Esophagus mucosa (tissue), 1 donor: ENCODE measurements around the gene CDC14A. TPM values are rescaled to one million over a fixed set of nuclear protein-coding genes. Genes with fewer than 3 reads are reported as not detected.
"Not testable (repeated sequence)": the region's sequence is repeated elsewhere in the genome, so short reads cannot be mapped to it uniquely, and the experiment has no call there.

Source experiments
- ATAC-seq: fragments of 200-7000 bp; cut with Tn5 transposase; one replicate; pipeline ENCODE4 v1.9.1; 2020
- total RNA-seq: library from RNA; stranded (reverse); gene quantifications from one replicate; pipeline ENCODE4 v1.2.4, GENCODE V29; 2023
- donor health status: DM: yes; HTN: yes; CAD: no.

Gene CDC14A
- total RNA-seq, 1 donor from 2014 or later, result 2.7 TPM

DNA sequence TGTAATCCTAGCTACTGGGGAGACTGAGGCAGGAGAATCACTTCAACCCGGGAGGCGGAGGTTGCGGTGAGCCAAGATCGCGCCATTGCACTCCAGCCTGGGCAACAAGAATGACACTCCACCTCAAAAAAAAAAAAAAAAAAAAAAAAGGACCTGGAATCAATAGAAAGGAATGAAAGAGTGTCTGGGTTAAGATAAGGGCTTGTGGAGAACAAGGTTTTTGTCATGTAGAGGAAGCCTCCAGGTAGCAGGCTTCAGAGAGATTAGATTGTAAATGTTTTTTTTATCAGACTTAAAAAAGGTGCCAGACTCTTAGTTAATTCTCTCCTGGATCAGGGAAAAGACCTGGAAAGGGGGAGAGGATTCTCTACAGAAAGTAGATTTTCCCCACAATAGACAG lies 14.4 kb upstream of the CDC14A start:
- not testable (repeated sequence) for ATAC-seq

DNA sequence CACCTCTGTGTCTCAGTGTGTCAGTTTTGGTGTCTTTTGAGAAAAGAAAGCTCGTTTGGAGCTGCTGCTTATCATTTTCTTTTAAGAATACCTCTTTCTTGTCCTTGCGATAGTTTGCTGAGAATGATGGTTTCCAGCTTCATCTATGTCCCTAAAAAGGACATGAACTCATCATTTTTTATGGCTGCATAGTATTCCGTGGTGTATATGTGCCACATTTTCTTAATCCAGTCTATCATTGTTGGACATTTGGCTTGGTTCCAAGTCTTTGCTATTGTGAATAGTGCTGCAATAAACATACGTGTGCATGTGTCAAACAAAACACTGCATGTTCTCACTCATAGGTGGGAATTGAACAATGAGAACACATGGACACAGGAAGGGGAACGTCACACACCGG lies 12.6 kb upstream of the CDC14A start:
- not testable (repeated sequence) for ATAC-seq

DNA sequence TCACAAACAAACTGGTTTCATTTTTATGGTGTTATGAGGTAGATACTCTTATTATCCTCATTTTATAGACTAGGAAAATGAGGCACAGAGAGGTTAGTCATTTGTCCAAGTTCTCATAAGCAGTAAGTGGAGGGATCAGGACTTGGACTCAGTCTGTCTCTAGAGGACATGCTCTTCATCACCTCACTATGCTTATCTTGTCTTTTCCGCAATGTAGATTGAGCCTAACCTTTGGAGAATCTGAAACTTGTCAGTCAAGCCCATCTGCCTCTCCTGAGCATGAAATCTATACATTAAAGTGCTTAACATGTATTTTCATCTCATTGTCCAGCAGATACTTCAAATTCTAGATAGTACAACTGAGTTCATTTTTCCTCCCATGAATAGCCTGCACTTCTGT lies 11.8 kb upstream of the CDC14A start:
- no peak for ATAC-seq

GRCh38 chr1:100342348-100342747 lies 10.0 kb upstream of the CDC14A start:
- no peak for ATAC-seq

GRCh38 chr1:100343897-100344296 lies 8.4 kb upstream of the CDC14A start:
- no peak for ATAC-seq

GRCh38 chr1:100344774-100345173 lies 7.5 kb upstream of the CDC14A start:
- ATAC-seq, result no peak

GRCh38 chr1:100346387-100346786 lies 5.9 kb upstream of the CDC14A start:
- ATAC-seq, result no peak

DNA sequence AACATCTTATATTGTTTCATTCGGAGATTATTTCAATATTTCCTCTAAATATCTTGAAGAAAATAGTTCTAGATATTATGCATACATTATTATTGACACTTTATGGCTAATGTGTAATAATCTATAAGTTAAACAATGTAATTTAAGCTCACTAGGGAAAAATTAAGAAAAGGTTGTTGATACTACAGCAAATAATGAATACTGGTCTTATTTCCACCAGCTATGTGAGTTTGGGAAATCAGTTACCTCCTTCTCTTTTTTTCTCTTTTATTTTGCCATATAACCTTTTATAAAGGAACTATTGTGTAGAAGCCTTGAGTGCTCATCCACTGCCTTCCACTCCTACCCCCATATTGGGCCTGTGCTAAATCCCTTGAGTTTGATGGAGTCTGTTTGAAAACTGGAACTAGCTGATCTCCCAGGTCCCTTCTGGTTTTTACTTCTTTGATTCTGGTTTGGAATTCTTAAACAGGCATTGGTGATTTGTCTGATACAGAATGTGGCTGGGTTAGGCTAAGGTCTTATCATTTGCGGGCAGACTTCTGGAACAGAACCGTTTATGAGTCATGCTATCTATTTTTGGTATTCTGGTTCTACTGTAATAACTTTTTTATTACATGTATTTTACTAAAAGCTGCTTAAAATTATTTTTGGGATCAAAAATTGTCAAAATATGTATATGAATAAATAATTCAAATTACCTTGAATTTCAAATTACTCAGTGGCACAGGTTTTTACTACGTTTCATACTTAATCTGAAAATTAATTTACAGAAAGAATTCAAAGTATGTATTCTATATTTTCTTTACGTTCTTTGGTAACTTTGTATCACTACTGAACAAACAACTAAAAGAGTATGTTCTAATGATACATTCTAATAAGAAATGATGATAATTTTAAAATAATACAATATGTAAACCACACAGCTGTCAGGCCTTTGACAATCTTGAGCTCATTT lies 5.0 kb upstream of the CDC14A start:
- ATAC-seq, result no peak

DNA sequence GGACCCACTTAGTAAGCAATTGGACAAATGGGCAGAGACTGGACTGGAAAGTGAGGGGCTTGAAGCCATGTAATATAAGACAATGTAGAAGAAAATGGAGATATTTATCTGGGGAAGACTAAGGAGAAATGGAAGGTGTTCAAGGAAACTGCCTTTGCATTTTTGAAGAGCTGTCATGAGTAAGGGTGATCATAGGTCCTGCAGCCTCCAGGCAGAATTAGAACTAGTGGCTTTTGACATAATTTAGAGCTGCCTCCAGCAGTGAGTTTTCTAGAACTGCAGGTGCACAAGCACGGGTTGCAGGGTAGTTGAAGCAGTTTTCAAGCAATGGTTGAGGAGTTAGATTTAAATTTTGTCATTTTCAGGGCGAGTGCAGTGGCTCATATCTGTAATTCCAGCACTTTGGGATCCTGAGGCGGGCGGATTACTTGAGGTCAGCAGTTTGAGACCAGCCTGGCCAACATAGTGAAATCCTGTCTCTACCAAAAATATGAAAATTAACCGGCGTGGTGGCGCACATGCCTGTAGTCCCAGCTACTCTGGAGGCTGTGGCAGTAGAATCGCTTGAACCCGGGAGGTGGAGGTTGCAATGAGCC lies 3.7 kb upstream of the CDC14A start:
- no peak for ATAC-seq

- ATAC-seq, result no peak
Observed at GRCh38 chr1:100349246-100349645, 3.1 kb upstream of the CDC14A start.

DNA sequence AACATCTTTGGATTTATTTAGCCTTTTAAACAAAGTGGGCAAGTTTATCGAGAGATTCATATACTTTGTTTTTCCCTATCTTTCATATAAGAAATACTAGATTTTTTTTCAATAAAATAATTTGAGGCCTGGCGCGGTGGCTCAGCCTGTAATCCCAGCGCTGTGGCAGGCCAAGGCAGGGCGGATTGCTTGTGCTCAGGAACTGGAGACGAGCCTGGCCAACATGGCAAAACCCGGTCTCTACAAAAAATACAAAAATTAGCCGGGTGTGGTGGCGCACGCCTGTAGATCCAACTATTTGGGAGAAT lies 1.6 kb upstream of the CDC14A start:
- no peak for ATAC-seq

GRCh38 chr1:100351095-100351887 lies 1.0 kb upstream of the CDC14A start:
- ATAC-seq, result peak; percentile 88

DNA sequence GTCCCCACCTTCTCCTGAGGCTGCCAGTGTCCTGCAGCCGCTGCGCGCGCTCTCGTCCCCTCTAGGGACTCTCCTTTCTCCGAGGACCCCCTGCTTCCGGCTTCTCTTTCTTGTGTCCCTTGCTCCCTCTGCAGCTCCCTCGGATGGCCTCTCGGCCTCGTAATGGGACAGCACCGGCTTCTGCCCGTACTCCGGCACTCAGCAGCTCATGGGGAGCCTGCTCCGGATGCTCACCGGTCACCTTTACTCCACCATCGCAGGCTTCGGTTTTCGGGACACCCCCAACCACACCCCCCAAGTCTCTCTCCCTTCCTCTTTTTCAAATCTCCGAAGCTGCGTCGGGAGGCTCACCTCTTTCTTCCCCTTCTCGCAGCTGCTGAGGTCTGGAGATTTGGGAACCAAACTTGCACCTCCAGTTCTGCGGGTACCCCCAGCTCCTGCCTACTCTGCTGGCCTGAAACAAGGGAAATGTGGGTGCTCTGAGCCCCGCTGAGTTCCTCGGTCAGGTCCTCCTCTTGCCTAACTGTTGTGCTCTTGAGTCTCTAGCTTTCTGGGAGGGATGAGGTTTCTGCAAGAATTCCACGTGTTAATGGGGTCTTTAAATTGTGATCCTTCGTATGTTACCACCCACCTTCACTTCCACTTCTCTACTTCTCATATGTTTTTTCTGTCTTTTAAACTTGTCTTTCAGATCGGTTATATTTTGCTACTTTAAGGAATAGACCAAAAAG lies 930 bp downstream of the CDC14A start:
- peak; percentile 14 for ATAC-seq

DNA sequence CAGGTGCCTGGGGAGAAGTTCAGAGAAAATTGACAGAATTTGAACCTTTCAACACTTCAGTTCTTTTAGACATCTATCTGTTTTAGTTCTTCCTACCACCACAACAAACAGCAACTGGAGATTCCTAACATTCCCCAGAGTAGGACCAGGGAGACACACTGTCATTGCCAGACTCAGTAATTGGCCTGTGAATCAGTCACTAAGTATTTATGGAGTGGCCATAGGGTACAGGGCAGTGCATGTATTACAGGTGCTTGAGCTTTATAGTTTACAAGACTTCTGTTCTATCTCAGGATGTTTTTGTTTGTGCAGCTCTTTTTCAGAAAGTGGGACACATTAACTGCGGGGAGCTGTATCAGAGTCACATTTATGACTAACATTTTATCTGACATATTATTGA lies 1.7 kb downstream of the CDC14A start:
- no peak for ATAC-seq

GRCh38 chr1:100354971-100355394 lies 2.7 kb downstream of the CDC14A start:
- ATAC-seq, result no peak

DNA sequence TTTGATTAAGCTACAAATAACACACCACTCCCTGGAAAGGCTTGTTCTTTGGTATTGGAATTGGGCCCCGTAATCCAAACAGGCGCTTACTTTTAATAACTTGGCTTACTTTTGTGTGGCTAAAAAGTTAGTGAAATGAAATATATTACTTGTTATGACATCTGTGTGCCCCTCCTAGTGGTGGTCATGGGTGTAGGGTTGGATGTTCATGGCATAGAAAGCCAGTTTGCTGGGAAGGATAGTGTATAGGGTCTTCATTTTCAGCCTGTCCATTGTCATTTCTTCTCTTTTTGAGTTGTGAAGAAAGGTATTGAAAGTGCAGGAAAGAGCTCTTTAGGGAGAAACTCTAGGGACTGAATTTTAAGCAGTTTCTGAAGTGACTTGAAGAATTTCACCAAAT lies 5.9 kb downstream of the CDC14A start:
- no peak for ATAC-seq

DNA sequence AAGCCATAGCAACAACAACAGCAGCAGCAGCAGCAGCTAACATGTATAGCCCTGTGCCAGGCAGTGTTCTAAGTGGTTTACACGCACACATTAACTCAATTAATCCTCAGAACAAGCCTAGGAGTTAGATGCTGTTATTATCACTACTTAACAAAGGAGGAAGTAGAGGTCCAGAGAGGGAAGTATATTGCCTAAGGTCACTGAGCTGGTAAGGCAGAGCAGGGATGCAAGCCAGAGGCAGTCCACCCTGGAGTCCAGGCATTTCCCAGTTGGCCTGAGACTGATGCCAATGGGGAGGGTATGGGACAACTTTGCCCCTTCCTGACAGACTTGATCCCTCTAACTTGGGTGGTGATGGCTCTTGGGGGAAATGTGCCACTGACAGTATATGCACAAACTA lies 6.8 kb downstream of the CDC14A start:
- peak; percentile 30 for ATAC-seq

DNA sequence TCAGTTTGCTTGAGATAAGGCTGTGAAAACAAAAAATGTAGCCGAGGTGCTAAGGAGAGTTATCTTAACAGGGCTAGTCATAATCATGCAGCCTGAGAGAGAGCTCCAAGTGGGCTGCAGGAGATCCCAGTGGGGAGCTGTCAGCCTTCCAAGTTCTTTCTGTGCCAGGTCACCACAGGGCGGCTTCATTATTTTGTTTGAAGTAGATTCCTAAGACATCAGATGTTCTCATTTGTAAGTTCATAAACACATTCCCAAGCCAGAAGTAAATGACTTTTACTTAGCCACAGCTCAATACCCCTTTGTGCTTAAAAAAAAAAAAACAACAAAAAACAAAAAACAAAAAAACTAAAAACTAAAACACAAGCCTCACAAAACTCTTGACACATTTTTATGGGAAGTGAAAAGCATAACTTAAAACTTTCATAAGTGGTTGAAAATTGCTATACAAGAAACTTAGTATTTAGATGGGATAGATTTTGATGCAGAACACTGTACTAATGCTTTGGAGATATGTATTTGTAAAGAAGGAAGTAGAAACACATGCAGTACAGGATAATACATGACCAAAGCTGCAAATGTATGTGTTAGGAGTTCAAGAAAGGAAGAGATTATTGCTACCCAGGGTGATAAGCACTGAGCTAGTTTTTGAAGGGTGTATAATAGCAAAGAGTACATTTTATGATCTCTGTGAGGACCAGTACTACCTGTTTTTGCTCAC lies 8.6 kb downstream of the CDC14A start:
- ATAC-seq, result peak; percentile 71

DNA sequence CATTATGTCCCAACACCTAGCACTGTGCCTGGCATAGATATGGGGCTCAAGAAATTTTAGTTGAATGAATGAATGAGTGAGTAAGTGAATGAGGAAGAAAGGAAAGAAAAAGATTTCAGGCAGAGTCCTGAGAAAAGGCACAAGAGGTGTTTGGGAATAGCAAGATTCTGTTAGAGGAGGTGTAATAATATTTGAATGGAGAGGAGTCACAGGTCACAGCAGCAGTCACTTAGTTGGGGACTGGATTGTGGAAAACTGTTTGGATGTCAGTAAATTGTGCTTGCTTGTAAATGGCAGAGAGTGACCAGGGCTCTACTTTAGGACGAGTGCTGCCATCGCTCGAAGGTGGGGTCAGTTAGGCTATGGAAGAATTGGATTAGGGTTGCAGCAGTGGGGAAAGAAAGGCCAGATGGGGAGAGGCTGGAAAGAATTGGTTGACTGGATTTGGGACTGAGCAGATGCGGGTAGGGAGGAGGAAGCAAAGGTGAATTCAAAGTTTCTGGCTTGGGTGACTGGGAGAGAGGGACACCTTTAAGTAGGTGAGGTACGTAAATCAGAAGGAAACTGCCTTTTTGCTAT lies 9.3 kb downstream of the CDC14A start:
- ATAC-seq, result no peak

DNA sequence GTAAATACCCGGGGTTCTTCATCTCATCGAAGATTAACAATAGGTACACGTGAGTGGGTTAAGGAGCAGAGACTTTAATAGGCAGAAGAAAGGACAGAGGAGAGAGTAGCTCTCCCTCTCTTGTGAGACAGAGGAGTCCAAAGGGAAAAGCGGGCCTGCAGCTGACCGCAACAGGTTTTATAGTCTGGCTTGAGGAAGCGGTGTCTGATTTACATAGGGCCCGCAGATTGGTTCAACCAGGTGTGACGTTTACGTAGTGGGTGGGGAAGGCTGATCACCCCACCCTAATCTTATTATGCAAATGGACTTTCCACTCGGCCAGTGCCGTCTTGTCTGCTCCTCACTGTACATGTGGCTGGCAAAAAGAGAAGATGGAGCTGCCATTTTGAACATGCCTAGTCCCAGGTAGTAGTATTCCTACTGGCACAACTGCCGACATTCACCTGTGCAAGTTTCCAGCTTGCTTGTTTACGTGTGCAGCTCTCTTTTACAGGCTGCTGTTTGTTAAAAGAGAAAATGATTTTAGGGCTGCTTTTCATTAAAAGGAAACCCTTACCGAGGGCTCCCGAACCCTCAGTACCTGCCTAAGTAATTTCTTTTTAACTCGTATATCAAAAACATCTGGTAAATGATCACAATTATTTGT lies 10.6 kb downstream of the CDC14A start:
- ATAC-seq, result no peak

DNA sequence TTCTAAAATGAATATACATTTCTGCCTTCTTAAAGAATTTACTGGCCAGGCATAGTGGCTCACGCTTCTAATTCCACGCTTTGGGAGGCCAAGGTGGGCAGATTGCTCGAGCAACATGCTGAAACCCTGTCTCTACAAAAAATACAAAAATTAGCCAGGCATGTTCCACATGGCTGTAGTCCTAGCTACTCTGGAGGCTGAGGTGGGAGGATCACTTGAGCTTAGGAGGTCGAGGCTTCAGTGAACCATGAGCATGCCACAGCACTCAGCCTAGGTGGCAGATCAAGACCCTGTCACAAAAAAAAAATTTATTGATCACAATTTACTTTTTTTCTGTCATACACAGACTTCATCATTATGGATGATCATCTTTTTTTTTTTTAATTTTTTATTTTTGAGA lies 11.5 kb downstream of the CDC14A start:
- no peak for ATAC-seq
